Adrenal gland (tissue), 5 donors: ENCODE data around the gene MPDZ.

Experiments used
- POLR2A ChIP-seq, 2 donors: fragments of 450-650 bp; IDR thresholded peaks; one replicate each; pipeline ENCODE4 v1.6.1; 2017; ENCODE audit warnings: antibody characterized with exemption in 2 of 2, mild to moderate bottlenecking in 2 of 2, moderate library complexity in 1 of 2
- TF ChIP-seq, protein P1 (sequence below), 6 experiments: fragments of 450-650 bp in 4 of 6; fragments of 200-600 bp in 2 of 6; sonication (generic) in 1 of 6; IDR thresholded peaks; 1 replicate in 5 of 6; 2 replicates in 1 of 6; pipeline versions ENCODE4 v1.5.1 to v1.8.0; 2016 to 2021; ENCODE audit warnings: antibody characterized with exemption in 6 of 6, mild to moderate bottlenecking in 2 of 6, moderate library complexity in 1 of 6
- donor health status: DM: no; HTN: no; CAD: no.

DNA sequence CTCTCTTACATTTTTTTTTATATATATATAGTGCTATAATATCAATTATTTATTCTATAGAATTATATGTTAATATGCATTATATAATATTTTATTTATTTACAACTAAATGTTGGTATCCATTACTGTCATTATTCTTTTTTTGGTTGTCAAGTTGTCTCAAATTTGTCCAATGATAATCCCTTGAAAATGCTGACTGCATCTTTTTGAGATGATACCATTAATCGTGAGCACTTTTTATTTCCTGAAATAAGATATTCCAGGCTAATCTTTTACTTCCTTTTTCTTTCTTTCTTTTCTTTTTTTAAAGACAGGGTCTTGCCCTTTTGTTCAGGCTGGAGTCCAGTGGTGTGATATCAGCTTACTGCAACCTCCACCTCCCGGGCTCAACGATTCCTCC, 12.7 kb upstream of the MPDZ start:
- TF ChIP-seq, protein P1, sequence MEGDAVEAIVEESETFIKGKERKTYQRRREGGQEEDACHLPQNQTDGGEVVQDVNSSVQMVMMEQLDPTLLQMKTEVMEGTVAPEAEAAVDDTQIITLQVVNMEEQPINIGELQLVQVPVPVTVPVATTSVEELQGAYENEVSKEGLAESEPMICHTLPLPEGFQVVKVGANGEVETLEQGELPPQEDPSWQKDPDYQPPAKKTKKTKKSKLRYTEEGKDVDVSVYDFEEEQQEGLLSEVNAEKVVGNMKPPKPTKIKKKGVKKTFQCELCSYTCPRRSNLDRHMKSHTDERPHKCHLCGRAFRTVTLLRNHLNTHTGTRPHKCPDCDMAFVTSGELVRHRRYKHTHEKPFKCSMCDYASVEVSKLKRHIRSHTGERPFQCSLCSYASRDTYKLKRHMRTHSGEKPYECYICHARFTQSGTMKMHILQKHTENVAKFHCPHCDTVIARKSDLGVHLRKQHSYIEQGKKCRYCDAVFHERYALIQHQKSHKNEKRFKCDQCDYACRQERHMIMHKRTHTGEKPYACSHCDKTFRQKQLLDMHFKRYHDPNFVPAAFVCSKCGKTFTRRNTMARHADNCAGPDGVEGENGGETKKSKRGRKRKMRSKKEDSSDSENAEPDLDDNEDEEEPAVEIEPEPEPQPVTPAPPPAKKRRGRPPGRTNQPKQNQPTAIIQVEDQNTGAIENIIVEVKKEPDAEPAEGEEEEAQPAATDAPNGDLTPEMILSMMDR (IDR thresholded peaks at IDR 0.05): no peak
- no peak for TF ChIP-seq POLR2A (IDR thresholded peaks at IDR 0.05)
